HG03196 (cell line): Measurements from ENCODE around the gene DAPK1.
"Not testable (repeated sequence)": the region's sequence is repeated elsewhere in the genome, so short reads cannot be mapped to it uniquely, and the experiment has no call there.

Experiments used
- ATAC-seq: cut with Tn5 transposase; IDR thresholded peaks from one replicate; pipeline ENCODE4 v1.9.1; 2021; ENCODE audit not compliant: unreplicated experiment

Gene DAPK1

GRCh38 chr9:87540444-87541105 lies 42.9 kb downstream of the DAPK1 start:
- ATAC-seq: no peak

DNA sequence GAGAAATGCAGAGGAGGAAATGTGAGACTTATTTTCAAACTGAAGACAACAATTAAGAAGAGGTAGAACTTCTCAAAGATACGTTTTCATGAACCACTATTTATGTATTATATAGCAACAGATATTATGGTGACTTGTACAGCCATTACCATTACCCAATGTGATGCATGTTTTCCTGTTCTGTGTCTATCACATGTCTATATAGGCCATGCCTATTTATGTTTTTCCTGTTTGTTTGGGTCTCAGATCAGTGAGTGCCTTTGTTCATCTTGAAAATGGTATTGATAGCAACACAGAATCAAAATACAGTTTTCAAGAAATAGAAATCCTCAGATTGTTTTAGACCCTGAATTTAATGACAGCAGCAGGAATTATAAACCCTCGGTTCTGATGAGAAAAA lies 44.0 kb downstream of the DAPK1 start:
- no peak for ATAC-seq

DNA sequence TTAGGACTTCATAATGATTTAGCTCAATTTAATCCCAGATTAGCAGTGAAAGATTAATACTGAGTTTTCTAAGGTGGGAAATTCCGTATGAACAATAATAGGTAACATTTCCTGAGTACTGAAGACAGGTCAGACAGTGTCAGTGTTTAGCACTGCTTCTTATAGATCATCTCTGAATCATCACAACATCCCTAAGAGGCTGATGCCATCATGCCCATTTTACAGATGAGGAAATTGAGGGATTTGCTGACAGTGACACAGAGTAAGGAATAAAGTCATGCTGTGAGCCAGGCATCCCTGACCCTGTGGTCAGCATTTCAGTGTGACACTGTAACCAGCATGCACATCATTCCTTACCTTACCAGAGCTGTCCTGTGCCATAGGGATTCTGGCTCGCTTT lies 44.5 kb downstream of the DAPK1 start:
- no peak for ATAC-seq

- ATAC-seq: no peak
Measured at GRCh38 chr9:87543251-87543650, 45.6 kb downstream of the DAPK1 start.

- no peak for ATAC-seq
Measured at GRCh38 chr9:87545858-87546257, 48.2 kb downstream of the DAPK1 start.

- no peak for ATAC-seq
Measured at GRCh38 chr9:87546704-87547103, 49.0 kb downstream of the DAPK1 start.

DNA sequence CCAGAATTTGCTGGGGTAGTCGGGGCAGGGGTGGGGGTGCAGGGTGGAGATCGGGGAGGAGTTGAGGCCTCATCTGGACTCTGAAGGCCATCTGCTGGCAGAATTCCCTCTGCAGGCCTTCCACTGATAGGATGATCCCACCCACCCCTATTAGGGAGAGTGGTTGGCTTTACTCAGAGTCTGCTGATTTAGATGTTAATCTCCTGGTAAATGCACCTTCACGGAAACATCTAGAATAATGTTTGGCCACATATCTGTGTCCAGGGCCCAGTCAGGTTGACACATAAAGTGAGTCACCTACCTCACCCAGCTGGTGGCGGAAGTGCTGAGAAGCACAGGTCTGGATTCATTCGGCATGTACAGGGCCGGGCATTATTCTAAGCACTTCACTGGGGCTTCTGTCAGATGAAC lies 50.0 kb downstream of the DAPK1 start:
- no peak for ATAC-seq

DNA sequence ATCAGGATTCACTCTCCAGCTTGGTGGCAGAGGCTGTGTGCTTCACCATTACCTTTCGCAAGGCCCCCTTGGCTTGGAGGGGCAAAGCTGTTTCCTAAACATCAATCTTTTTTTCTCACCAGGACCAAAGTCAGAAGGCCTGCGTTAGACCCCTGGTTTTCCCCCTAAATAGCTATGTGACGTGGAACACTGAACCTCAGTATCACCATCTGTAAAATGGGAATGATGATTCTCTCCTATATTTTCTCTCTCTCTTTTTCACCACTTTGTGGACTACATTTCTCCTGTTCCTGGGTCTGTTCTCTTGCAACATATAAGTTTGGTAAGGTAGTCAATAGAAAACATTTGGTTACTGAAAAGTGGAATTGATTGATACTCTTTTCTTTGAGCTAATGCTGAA lies 50.5 kb downstream of the DAPK1 start:
- ATAC-seq: no peak

DNA sequence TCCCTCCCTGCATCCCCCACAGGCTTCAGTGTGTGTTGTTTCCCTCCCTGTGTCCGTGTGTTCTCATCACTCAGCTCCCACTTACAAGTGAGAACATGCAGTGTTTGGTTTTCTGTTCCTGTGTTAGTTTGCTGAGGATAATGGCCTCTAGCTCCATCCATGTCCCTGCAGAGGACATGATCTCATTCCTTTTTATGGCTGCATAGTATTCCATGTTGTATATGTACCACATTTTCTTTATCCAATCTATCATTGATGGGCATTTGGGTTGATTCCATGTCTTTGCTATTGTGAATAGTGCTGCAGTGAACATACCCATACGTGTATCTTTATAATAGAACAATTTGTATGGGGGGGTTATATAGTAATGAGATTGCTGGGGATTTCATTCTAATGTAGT lies 51.4 kb downstream of the DAPK1 start:
- not testable (repeated sequence) for ATAC-seq

GRCh38 chr9:87549791-87550190 lies 52.1 kb downstream of the DAPK1 start:
- ATAC-seq: no peak

DNA sequence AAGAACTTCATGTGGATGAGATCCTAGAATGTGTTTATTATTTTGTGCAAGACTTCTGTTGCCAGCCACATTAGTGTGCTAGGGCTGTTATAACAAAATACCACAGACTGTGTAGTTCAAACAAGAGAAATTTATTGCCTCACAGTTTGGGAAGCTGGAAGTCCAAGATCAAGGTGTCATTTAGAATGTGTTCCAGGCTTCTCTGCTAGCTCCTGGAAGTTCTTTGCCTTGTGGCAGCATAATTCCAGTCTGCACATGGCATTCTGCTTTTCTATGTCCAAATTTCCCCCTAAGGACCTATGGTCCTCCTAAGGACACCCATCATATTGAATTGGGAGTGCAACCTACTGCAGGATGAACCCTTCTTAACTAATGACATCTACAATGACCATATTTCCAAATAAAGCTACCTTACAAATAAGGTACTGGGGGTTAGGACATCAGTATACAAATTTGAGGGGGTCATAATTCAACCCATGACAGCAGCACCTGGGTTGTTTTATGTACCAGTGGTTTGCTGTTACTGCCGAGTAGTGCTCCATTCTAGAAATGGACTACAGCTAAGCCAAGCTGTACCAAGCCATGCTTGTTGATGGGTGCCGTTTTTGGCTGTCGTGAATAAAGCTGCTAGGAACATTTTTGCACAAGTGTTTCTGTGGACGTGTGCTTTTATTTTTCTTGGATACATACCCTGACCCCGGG lies 52.7 kb downstream of the DAPK1 start:
- no peak for ATAC-seq

- no peak for ATAC-seq
Measured at GRCh38 chr9:87551772-87552217, 54.1 kb downstream of the DAPK1 start.

DNA sequence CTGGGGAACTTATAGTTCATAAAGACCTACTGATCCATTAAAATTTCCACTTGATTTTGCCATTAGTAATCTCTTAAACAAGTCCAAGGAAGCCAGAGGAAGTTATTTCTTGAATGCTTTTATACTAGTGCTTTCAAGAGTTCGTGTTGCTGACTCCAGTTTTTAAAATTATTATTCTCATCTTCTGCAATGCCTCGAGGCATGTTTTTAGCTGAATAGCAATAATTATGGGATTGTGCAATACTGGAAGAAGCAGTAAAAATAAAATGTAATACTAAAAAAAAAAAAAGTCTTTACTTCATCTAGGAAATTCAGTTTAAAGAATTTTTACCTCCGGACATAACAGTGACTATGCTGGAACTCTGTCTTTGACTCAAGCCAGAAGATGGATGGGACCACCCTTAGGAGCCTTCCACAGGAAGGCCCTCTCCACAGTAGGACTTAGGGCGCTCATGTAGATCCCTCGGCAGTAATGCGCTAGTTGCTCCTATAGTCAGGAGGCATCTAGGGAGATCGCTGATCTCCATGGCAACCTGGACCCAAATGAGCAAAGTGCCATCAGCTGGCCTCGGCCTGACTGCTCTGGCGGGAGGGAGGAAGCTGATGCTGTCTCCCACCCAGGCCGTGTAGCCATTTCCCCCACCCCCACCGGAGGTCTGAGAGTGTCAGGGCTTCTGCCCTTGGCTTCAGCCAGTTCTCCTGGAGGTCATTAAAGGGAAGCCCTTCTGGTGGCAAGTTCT lies 56.7 kb downstream of the DAPK1 start:
- no peak for ATAC-seq

DNA sequence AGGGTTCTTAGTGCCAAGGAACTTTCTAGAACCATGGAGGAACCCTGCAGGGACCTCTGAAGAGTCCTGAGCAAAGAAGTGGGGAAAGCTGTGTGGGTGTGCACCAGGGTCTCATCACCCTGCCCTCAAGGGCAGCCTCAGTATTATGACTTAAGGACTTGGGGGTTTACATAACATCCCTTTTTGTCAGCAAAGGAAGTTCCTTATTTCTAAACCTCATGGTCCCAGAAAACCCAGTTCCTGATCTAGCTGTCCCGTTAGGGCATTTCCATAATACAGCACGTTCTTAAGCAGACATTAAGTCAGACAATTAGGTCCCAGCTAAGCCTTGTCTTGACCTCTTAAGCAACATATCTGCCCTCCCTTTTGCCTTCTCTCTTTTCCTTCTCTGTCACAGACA lies 57.3 kb downstream of the DAPK1 start:
- ATAC-seq: no peak

DNA sequence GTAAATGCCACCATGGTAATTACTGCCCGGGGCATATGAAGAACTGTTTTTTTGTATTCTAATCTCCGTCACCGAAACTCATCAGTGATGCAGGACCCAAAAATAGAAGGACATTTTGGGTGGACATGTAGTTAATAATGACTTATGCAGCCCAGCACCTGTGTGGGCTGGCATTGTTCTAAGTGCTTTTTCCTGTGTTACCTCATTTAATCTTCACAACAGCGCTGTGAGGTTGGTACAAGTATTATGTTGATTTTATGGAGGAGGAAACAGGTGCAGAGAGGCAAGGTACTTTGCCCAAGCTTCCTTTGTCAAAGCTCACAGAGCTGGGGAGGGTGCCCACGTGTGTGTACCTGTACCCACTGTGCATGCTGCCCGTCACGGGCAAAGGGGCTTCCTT lies 58.4 kb downstream of the DAPK1 start:
- no peak for ATAC-seq

GRCh38 chr9:87556821-87557220 lies 59.2 kb downstream of the DAPK1 start:
- ATAC-seq: no peak

DNA sequence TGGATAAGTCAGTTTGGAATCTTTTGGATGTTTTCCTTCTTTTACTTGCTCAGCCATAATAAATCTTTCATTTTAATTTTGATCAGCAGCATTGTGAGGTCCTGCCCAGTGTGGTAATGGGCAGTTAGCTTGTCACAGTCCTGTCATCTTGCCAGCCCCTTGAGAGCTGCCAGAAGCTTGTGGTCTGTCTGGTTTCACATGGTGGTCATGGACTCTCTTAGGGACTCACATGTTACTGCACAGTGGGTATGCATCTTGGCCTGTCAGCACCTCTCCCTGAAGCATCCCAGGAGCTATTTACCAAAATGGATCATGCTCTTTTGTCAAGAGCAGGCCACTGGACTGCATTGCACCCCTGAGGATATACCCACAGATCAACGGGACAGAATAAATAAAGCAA lies 60.3 kb downstream of the DAPK1 start:
- no peak for ATAC-seq

DNA sequence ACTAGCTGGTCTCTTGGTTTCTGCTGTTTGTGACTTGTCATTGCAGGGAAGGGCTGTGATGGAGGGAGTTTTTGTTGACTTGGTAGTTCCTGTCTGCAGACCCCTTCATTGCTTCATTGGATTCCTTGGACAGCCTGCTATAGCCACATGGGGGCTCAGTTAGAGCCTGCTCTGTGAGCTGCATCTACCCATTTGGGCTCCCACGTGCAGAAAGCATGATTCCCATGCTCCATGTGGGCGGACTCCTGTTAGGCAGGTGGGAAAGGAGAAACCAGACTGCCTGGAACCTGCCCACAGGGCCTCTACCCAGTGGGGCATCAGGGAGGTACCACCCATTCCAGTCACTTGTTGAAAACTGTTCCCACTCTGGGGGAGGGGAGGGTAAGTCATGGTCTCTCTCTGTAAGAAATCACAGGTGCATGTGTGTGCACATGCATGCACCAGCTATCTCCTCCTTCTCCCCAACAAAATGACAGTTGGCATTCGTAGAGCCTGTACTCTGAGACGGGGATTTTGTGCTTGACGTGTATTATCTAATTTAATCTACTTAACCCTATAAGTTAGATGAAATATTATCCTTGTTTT lies 61.0 kb downstream of the DAPK1 start:
- no peak for ATAC-seq

- no peak for ATAC-seq
Measured at GRCh38 chr9:87562062-87562461, 64.4 kb downstream of the DAPK1 start.

GRCh38 chr9:87562530-87563170 lies 65.0 kb downstream of the DAPK1 start:
- no peak for ATAC-seq

GRCh38 chr9:87564111-87564510 lies 66.4 kb downstream of the DAPK1 start:
- ATAC-seq: no peak
